Measurements from ENCODE around the gene NPFF.

NPFF gene

DNA sequence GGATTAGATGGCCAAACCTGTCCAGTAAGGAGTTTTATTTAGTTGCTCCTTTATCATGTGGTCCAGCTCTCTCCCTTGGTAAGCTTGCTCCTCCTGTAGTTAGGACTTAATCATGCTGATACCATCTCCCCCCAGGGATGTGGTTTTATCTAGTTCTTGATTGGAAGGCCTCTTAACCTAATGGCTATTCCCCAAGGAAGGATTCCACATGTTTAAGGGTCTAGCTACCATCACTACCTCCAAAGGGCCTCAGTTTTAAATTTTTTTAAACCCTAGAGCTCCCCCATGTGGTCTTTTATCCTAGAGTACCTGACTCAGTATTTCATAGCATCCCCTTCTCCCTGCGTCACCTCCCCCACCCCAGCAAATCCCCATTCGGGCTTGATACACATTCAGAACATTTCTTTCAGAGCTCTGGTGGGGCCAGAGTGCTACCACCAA is 30.5 kb downstream of the NPFF start:
- DNase-seq (ENCODE audit: low read depth in 3 of 3) = no peak

DNA sequence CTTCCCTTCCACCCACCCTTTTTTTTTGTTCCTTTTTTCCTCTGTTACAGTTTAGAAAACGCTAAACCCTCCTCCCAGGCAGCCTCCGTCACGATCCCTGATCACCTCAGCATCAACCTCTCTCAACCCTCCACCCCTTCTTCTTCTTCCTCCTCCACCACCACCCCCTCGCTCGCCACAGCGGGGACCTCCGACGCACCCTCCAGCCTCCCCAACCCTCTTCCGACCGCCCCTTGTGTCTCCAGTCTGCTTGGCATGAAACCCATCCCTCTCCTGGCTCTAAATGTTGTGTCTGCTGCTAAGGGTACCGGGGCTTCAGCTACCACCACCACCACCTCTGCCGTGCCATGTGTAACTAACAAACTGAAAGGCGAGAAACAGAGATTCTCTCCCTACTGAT is 32.5 kb downstream of the NPFF start:
- DNase-seq (ENCODE audit: low read depth in 3 of 3) = no peak

GRCh38 chr12:53474077-53474476 is 33.2 kb downstream of the NPFF start:
- no peak for DNase-seq (ENCODE audit: low read depth in 3 of 3)

DNA sequence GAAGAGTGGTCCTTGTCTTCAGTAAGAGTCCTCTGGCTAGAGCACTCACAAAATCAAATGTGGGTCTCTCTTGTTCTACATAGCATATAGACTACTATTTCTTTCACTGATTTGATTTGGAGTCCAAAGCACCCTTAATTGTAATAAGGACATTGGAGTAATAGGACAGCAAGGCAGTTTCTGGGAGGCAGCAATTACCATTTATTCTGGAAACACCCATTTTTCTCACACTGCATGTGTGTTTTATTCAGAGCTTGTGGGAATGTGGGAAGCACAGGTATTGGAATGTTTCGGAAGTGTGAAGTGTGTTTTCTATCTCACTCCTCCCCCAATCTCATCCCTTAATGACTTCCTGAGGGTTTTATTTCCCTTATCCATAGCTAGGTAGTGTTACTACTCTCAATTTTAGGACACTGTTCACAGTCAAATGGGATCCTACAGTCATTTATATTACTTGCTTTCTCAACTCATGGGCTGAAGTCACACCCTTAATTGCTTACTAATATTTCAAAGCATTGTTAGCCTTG is 35.2 kb downstream of the NPFF start:
- no peak for DNase-seq (ENCODE audit: low read depth in 3 of 3)

- DNase-seq (ENCODE audit: low read depth in 3 of 3) = no peak
Measured at GRCh38 chr12:53468282-53468681, 39.0 kb downstream of the NPFF start.

DNA sequence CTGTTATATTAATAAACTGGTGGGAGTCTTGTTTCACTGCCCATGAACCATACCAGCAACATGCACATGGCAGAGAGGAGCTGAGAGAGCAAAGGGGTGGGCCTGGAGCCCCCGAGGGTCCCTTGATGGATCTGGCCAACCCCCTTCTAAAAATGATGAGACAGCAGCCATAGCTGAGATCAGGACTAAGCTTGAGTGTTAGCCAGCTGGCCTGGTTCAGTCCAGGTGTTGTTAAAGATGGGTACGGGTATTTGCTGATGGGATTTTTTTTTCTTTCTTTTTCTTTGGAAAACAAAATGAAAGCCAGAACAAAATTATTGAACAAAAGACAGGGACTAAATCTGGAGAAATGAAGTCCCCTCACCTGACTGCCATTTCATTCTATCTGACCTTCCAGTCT is 39.4 kb downstream of the NPFF start:
- DNase-seq (ENCODE audit: low read depth in 3 of 3) = no peak

DNA sequence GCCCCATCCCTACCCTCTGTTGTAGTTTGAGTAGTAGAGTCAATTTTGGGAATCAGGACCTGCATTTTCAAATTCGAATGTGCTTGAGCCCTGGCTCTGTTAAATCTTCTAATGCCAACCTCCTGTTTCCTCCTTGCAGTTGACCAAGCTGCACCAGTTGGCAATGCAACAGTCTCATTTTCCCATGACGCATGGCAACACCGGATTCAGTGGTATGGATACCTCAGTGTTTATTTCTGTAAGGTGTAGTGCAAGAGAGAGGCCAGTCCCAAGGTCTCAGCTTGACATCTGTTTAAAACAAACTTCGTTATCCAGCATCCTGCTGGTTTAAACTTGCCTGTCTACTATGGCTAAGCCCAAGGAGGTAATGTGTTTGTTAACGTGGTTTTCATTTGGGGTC is 40.2 kb downstream of the NPFF start:
- no peak for DNase-seq (ENCODE audit: low read depth in 3 of 3)

- DNase-seq (ENCODE audit: low read depth in 3 of 3) = no peak
Measured at GRCh38 chr12:53466640-53467039, 40.6 kb downstream of the NPFF start.

- no peak for DNase-seq (ENCODE audit: low read depth in 3 of 3)
Measured at GRCh38 chr12:53465679-53466078, 41.6 kb downstream of the NPFF start.

- DNase-seq (ENCODE audit: low read depth in 3 of 3) = no peak
Measured at GRCh38 chr12:53464685-53465418, 42.4 kb downstream of the NPFF start.

DNA sequence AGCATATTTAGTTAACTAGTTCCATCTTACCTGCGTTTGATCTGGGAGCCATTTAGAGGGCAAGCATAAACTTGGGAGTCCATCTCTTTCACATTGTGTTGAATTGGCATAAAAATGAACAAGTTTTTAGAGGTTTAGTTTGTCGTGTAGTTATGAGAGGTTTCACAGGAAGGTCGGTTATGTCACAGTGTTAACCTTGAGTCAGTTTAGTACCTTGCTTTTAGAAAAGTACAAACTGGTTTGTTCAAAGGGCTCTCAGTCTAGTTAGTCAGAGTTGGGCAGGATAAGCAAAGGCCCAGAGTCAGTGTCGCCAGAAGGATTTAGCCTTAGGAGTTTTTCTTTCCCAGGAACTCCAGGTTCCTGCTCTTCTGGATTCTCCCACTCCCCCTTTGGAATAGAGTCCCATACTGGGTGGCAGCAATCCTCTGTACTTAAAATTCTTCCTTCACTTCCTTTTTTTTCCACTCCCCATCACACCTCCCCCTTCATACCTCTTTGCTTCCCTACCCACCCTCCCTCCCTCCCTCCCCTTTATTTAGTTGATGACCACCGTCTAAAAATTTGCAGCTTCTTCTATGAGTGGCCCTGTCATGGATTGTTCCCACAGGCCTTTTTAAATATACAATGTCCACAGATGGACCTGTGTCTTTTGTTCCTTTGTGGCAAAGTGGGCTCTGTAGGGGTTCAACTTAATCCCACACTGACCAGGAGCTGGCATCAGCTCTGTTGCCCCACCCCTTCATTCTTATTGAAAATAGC is 43.3 kb downstream of the NPFF start:
- no peak for DNase-seq (ENCODE audit: low read depth in 3 of 3)

- no peak for DNase-seq (ENCODE audit: low read depth in 3 of 3)
Measured at GRCh38 chr12:53462935-53463334, 44.3 kb downstream of the NPFF start.

- no peak for DNase-seq (ENCODE audit: low read depth in 3 of 3)
Measured at GRCh38 chr12:53461591-53461990, 45.7 kb downstream of the NPFF start.

GRCh38 chr12:53461059-53461458 is 46.2 kb downstream of the NPFF start:
- DNase-seq (ENCODE audit: low read depth in 3 of 3) = no peak

GRCh38 chr12:53459097-53459496 is 48.2 kb downstream of the NPFF start:
- no peak for DNase-seq (ENCODE audit: low read depth in 3 of 3)

Measured in stimulated activated CD4-positive, alpha-beta T cell treated with anti-CD3 and anti-CD28 coated beads, TNF-alpha, amount 100 ng/mL, for 24 hours (primary cell).